WTC11 (cell line): Measurements from ENCODE around the gene DDX39A. TPM values are rescaled to one million over a fixed set of nuclear protein-coding genes. Genes with fewer than 3 reads are reported as not detected.

Experiments used
- ATAC-seq: fragments of 200-7000 bp; cut with Tn5 transposase; 2 replicates; pipeline ENCODE4 v1.10.0; 2021; ENCODE audit warnings: mild to moderate bottlenecking, moderate library complexity
- CTCF ChIA-PET: fragments of 300-600 bp; sonication (Branson Sonifier 250); formaldehyde crosslinking; loops from one replicate; lab custom pipeline; 2021; ENCODE audit warnings: antibody characterized with exemption; lab: Charles Lee
- POLR2A ChIA-PET: fragments of 350-600 bp; sonication (Branson Sonifier 250); formaldehyde crosslinking; loops from one replicate; lab custom pipeline; 2021; ENCODE audit warnings: antibody characterized with exemption; lab: Charles Lee
- DNase-seq: peaks from one replicate; pipeline ENCODE4 v3.0.0; 2021; ENCODE audit warnings: low spot score
- H3K27ac Mint-ChIP-seq: 2 replicates; pipeline ENCODE4 v1.8.0; 2021; ENCODE audit warnings: mixed read lengths
- H3K27me3 Mint-ChIP-seq: 2 replicates; pipeline ENCODE4 v1.8.0; 2021; ENCODE audit warnings: low read depth, mild to moderate bottlenecking, moderate library complexity, mixed read lengths
- H3K36me3 Mint-ChIP-seq: 2 replicates; pipeline ENCODE4 v1.8.0; 2021; ENCODE audit warnings: mixed read lengths
- H3K4me1 Mint-ChIP-seq: 2 replicates; pipeline ENCODE4 v1.8.0; 2022; ENCODE audit warnings: mixed read lengths
- H3K4me3 Mint-ChIP-seq: 2 replicates; pipeline ENCODE4 v1.8.0; 2021; ENCODE audit warnings: mild to moderate bottlenecking, moderate library complexity, mixed read lengths
- H3K9me3 Mint-ChIP-seq: 2 replicates; pipeline ENCODE4 v1.8.0; 2021; ENCODE audit warnings: mixed read lengths
- CREM ChIP-seq: sonication (generic); formaldehyde crosslinking; IDR thresholded peaks from 2 replicates; pipeline ENCODE4 v1.8.1; 2022; ENCODE audit warnings: mild to moderate bottlenecking, missing genetic modification reagents, moderate library complexity
- E2F5 ChIP-seq: sonication (generic); formaldehyde crosslinking; IDR thresholded peaks from 2 replicates; pipeline ENCODE4 v1.8.1; 2022; ENCODE audit warnings: mild to moderate bottlenecking, moderate library complexity, missing genetic modification reagents
- ETV6 ChIP-seq: sonication (generic); formaldehyde crosslinking; IDR thresholded peaks from 2 replicates; pipeline ENCODE4 v1.8.1; 2022; ENCODE audit warnings: mild to moderate bottlenecking, missing genetic modification reagents
- FOXJ3 ChIP-seq: sonication (generic); formaldehyde crosslinking; IDR thresholded peaks from 2 replicates; pipeline ENCODE4 v1.9.0; 2021; ENCODE audit warnings: missing genetic modification reagents, mild to moderate bottlenecking, borderline replicate concordance
- GTF2I ChIP-seq: fragments of 250-450 bp; sonication (Bioruptor Pico); conservative IDR thresholded peaks from 2 replicates; pipeline ENCODE4 v1.4.0; 2021; ENCODE audit warnings: mild to moderate bottlenecking
- HMGA2 ChIP-seq: fragments of 250-450 bp; sonication (Bioruptor Pico); IDR thresholded peaks from 2 replicates; pipeline ENCODE4 v1.4.0; 2021; ENCODE audit warnings: mild to moderate bottlenecking, moderate library complexity
- JUN ChIP-seq: sonication (generic); formaldehyde crosslinking; IDR thresholded peaks from 2 replicates; pipeline ENCODE4 v1.8.0; 2023; ENCODE audit warnings: mild to moderate bottlenecking, missing genetic modification reagents
- NR2C2 ChIP-seq: sonication (generic); formaldehyde crosslinking; IDR thresholded peaks from 2 replicates; pipeline ENCODE4 v1.8.0; 2022; ENCODE audit warnings: mild to moderate bottlenecking, missing genetic modification reagents
- NR3C1 ChIP-seq: sonication (generic); formaldehyde crosslinking; conservative IDR thresholded peaks from 2 replicates; pipeline ENCODE4 v1.8.1; 2023; ENCODE audit warnings: low read depth, mild to moderate bottlenecking, missing genetic modification reagents
- SOX15 ChIP-seq: fragments of 250-450 bp; sonication (Bioruptor Pico); IDR thresholded peaks from 2 replicates; pipeline ENCODE4 v1.9.0; 2021; ENCODE audit warnings: mild to moderate bottlenecking
- ZNF138 ChIP-seq: sonication (generic); formaldehyde crosslinking; conservative IDR thresholded peaks from 2 replicates; pipeline ENCODE4 v1.8.1; 2022; ENCODE audit warnings: mild to moderate bottlenecking, moderate library complexity, missing genetic modification reagents
- ZNF263 ChIP-seq: sonication (generic); formaldehyde crosslinking; IDR thresholded peaks from 2 replicates; pipeline ENCODE4 v1.8.1; 2022; ENCODE audit warnings: low read depth, mild to moderate bottlenecking, moderate library complexity, missing genetic modification reagents
- ZNF281 ChIP-seq: sonication (generic); formaldehyde crosslinking; IDR thresholded peaks from 2 replicates; pipeline ENCODE4 v1.8.0; 2023; ENCODE audit warnings: mild to moderate bottlenecking, missing genetic modification reagents
- ZNF396 ChIP-seq: fragments of 250-450 bp; sonication (Bioruptor Pico); IDR thresholded peaks from 2 replicates; pipeline ENCODE4 v1.8.0; 2021; ENCODE audit warnings: mild to moderate bottlenecking, moderate library complexity, borderline replicate concordance
- total RNA-seq: library from RNA; stranded (reverse); gene quantifications from 3 replicates; pipeline ENCODE4 v1.2.3, GENCODE V29; 2021
- TF ChIP-seq, protein P1 (sequence below): sonication (generic); formaldehyde crosslinking; IDR thresholded peaks from 2 replicates; pipeline ENCODE4 v1.8.0; 2022; ENCODE audit warnings: mild to moderate bottlenecking, missing genetic modification reagents
- TF ChIP-seq, protein P2 (sequence below): fragments of 250-450 bp; sonication (Bioruptor Pico); IDR thresholded peaks from 2 replicates; pipeline ENCODE4 v1.9.0; 2021; ENCODE audit warnings: mild to moderate bottlenecking

The DDX39A gene
- total RNA-seq, 1 experiment from 2014 or later = 136 TPM

GRCh38 chr19:14443632-14444216 is 24.6 kb upstream of the DDX39A start (continued):
- TF ChIP-seq E2F5 (CRISPR knock-in tag) (no peak), ZNF396 (CRISPR knock-in tag) (no peak), ZNF138 (CRISPR knock-in tag) (no peak), FOXJ3 (CRISPR knock-in tag) (no peak)

GRCh38 chr19:14442891-14443631 is 23.9 kb upstream of the DDX39A start:
- no peak overlapping the region for H3K4me3 Mint-ChIP-seq
- H3K27me3 Mint-ChIP-seq = no peaks in the 10 kb centered on the region
- H3K36me3 Mint-ChIP-seq = peaks cover 44% of the 10 kb centered on the region
- ATAC-seq (no peak), DNase-seq (no peak)
- ChIA-PET CTCF (no interaction called here), POLR2A (no interaction called here)
- no peaks in the 10 kb centered on the region for H3K9me3 Mint-ChIP-seq
- no peak overlapping the region for H3K27ac Mint-ChIP-seq
- TF ChIP-seq, protein P1, sequence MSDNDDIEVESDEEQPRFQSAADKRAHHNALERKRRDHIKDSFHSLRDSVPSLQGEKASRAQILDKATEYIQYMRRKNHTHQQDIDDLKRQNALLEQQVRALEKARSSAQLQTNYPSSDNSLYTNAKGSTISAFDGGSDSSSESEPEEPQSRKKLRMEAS (CRISPR knock-in tag) = no peak
- TF ChIP-seq SOX15 (CRISPR knock-in tag) (no peak), ETV6 (no peak), ZNF281 (CRISPR knock-in tag) (no peak)
- peaks cover 8% of the 10 kb centered on the region for H3K4me1 Mint-ChIP-seq

- H3K36me3 Mint-ChIP-seq = peaks cover 33% of the 10 kb centered on the region
- H3K27me3 Mint-ChIP-seq = no peaks in the 10 kb centered on the region
- H3K27ac Mint-ChIP-seq = no peak overlapping the region
- H3K4me3 Mint-ChIP-seq = no peak overlapping the region
- TF ChIP-seq JUN (CRISPR knock-in tag) (no peak), ZNF263 (no peak), GTF2I (CRISPR knock-in tag) (no peak), HMGA2 (no peak), NR3C1 (CRISPR knock-in tag) (no peak), CREM (no peak), NR2C2 (CRISPR knock-in tag) (no peak)
- TF ChIP-seq, protein P2, sequence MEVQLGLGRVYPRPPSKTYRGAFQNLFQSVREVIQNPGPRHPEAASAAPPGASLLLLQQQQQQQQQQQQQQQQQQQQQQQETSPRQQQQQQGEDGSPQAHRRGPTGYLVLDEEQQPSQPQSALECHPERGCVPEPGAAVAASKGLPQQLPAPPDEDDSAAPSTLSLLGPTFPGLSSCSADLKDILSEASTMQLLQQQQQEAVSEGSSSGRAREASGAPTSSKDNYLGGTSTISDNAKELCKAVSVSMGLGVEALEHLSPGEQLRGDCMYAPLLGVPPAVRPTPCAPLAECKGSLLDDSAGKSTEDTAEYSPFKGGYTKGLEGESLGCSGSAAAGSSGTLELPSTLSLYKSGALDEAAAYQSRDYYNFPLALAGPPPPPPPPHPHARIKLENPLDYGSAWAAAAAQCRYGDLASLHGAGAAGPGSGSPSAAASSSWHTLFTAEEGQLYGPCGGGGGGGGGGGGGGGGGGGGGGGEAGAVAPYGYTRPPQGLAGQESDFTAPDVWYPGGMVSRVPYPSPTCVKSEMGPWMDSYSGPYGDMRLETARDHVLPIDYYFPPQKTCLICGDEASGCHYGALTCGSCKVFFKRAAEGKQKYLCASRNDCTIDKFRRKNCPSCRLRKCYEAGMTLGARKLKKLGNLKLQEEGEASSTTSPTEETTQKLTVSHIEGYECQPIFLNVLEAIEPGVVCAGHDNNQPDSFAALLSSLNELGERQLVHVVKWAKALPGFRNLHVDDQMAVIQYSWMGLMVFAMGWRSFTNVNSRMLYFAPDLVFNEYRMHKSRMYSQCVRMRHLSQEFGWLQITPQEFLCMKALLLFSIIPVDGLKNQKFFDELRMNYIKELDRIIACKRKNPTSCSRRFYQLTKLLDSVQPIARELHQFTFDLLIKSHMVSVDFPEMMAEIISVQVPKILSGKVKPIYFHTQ (CRISPR knock-in tag) = no peak
- ChIA-PET POLR2A (no interaction called here), CTCF (interaction anchor here (0.6 kb wide), 2 partner anchors 10 to 43 kb away, joined by 3 read pairs; no protein-coding TSS in a partner anchor)
- DNase-seq (no peak), ATAC-seq (no peak)
- no peaks in the 10 kb centered on the region for H3K9me3 Mint-ChIP-seq
- H3K4me1 Mint-ChIP-seq = peaks cover 8% of the 10 kb centered on the region
Observed at GRCh38 chr19:14441041-14441938, 22.1 kb upstream of the DDX39A start.
